ENCODE results near the gene SLC45A2.

GRCh38 chr5:33937017-33937706, 47.3 kb downstream of the SLC45A2 start:
- TF ChIP-seq POLR2A (IDR thresholded peaks at IDR 0.05) = no peak
- TF ChIP-seq CTCF (IDR thresholded peaks at IDR 0.05) = no peak
